Ramos (cell line): ENCODE measurements around the gene GCLC.

Experiments used
- in situ Hi-C: fragments of 300-500 bp; cut with MboI; formaldehyde crosslinking; loops from one replicate; pipeline ENCODE4 v1.14.3; 2022; ENCODE audit warnings: low sequenced_read_pairs; ENCODE audit not compliant: unreplicated experiment

Gene GCLC

DNA sequence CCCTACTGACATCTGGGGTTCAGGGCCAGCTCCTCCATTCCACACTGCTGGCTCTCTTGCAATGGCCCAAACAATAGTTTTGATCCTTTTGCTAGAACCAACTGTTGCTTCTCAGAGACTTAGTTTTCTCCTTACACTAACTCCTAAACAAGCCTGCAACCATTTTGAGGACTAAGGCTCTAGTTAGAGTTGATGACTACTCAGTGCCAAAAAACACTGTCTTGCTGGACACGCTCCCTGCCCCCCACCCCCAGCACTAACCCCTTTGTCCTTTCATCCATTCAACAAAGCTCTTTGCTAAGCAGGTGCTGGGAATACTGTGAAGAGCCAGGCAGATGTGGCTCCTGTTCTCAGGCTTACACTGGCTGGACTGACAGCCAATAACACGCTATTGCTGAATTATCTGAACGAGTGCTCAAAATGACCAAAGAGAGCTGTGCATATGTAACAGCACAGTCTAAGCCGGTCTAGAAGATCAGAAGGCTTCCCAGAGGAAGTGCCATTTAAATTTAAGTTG is 17.6 kb downstream of the GCLC start:
- in situ Hi-C loops = no loop called here

DNA sequence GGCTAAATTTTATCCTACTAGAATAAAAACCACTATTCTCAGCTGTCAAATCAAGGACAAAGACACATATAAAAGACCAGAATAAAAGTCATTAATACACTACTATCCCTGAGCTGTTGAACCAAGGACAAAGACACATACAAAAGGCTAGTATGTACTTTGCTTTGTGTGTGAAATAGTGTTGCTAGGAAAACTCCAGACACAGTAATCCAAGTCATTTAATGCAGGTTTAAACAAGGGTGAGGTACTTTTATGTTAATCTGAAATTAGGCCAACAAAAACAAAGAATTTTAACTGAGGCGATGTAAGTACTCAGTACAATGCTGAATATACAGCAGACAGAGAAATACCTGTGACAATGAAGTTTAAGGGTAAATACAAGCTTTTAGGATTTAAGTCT is 18.9 kb downstream of the GCLC start:
- in situ Hi-C loops = no loop called here

- in situ Hi-C loops = no loop called here
These were observed 20.5 kb downstream of the GCLC start for GRCh38 chr6:53524455-53524815.

DNA sequence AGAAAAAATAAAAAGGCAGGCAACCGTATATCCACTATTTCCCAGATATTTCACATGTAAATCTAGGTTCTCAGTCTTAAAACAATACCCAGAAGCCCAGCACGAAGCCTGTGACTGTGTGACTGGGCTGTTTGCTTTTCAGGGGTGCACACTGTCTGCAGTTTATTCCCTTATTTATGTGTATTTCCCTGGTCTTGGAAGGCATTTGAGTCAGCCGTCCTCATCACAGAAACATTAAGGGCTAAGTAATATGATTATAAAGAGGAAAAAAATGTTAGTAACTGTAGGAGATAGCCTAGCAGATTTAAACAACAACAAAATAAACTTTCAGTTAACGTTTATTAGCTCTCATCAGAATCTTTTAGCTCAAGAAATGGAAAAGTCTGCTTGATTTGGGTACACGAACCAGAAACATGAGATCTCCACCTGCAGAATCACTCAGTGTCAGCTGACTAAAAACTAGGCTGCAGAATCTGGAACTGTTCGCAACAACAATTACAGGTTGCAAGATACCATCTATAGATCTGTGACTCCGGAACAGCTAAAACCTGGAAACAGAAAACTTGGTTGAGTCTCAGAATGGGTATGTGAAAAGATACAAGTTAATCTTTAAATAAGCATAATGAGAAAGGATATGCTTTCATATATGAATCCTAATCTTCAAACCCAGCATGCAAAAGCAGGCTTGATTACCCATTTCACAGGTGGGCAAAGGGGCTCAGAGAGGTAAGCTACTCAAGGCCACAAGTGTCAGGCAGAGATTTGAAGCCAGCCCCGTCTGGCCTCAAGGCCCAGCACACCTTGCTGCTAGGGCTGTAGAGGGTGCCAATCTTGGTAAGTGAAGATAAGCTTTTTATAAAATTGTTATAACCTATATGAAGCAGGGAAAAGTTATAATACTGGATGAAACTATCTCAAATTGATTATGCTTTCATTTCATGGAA is 21.1 kb downstream of the GCLC start:
- in situ Hi-C loops = no loop called here

- in situ Hi-C loops = no loop called here
These were observed 24.5 kb downstream of the GCLC start for GRCh38 chr6:53520320-53520928.

- in situ Hi-C loops = no loop called here
These were observed 26.0 kb downstream of the GCLC start for GRCh38 chr6:53518862-53519261.

- in situ Hi-C loops = no loop called here
These were observed 27.9 kb downstream of the GCLC start for GRCh38 chr6:53517021-53517420.

GRCh38 chr6:53514677-53515076 is 30.2 kb downstream of the GCLC start:
- in situ Hi-C loops = no loop called here

DNA sequence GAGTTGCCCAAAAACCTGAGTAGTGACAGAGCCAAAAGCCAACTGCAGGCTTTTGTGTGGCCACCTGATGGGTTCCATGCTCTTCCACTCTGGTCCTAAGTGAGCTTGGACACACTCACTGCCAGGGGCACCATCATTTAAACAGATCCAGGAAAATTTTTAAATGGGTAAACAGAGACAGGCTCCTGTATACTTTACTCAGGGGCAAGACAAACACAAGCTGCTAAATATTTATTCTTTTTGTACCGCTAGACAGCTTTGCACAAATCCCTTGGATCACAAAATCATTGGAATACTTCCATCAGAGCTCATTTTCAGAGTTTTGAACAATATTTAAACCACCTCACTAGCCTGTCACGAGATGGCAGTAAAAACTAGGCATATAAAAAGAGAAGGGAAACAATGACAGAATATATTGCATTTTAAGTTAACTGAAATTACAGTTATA is 31.4 kb downstream of the GCLC start:
- in situ Hi-C loops = no loop called here

DNA sequence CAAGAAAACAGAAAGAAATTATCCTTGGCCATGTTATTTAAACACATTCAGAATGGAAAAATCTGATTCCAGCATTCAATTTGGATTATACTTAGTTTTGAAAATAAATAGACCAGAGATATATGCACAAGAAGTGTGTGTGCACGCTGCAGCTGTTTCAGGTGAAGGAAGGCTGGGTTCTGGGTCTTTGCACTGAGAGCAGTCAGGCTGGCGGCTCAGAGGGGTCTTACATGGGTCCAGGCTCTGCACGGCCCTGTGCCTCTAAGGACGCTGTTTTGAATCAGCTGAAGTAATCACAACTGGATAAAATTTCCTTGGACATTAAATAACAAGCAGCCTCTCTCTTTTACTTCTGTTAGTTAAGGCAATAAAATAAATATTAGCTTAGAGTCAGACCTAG is 31.8 kb downstream of the GCLC start:
- in situ Hi-C loops = no loop called here

GRCh38 chr6:53512626-53513025 is 32.3 kb downstream of the GCLC start:
- in situ Hi-C loops = no loop called here

DNA sequence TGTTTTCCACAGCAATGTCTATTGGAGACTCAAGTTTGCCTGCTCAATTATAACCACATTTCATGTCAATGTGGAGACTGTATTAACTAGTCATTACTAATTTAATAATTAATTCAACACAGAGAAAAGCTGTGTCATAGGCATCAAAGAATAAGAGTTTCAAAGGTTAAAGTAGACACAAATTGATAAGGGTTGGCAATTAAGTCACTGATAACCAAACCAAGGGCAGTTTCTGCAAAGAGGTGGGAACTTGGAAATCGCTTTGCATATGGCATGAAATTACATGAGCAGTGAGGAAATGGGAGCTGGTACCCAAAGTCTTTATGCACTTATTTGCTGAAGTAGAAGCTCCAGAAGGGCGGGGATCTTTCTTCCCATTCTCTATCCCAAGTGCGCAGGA is 34.2 kb downstream of the GCLC start:
- in situ Hi-C loops = no loop called here

DNA sequence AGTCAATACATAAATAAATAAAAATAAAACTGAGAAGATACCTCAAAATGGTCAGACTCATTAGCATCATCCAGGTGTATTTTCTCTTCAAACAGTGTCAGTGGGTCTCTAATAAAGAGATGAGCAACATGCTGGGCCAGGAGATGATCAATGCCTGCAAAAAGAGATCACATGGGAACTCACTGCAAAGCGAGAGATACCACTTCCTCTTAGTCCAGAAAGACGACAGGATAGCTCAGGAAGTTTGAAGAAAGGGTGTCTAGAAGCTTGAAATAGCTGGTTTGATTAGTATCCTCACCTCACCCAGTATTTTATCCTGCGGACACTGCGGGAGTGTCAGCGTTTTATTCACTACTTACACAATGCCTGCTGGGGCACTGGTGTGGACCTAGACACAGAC is 38.0 kb downstream of the GCLC start:
- in situ Hi-C loops = no loop called here

DNA sequence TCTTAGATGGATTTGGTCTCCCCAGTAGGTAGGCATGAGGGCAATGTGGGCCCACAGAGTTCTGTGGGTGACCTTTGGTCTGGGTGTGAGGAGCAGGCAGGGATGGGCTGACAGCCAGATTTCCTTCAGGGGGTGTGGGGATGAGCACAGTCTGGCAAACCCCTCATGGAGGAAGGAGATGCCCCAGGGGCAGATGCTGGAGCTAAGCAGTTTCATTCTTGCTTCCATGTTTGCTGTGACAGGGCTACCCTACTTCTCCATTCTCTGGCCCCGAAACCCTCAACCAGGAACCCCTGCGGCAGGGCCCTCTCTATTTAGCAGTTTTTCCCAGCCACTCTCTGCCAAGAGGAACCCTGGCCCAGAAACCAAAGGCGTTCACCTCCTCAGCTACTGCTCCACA is 40.4 kb downstream of the GCLC start:
- in situ Hi-C loops = no loop called here

- in situ Hi-C loops = no loop called here
These were observed 41.8 kb downstream of the GCLC start for GRCh38 chr6:53503060-53503459.

DNA sequence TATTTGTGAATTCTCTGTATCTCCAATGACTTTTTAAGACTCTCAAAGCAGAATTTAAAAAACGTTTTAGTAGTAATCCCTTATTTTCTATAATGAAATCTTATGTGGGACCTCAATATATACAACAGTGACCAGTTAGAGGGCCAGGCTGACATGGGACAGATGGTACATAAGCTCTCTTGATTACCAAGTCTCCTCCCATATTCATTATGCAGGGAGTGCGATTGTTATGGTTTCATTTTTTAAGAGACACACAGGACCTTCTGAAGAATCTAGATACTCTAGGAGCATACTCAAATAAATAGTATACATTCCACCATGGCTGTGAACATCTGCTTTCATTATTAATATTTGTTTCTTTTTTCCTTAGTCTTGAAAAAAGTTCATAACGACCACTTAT is 43.5 kb downstream of the GCLC start:
- in situ Hi-C loops = no loop called here

- in situ Hi-C loops = no loop called here
These were observed 44.8 kb downstream of the GCLC start for GRCh38 chr6:53500095-53500494.

- in situ Hi-C loops = no loop called here
These were observed 45.8 kb downstream of the GCLC start for GRCh38 chr6:53499094-53499493.

DNA sequence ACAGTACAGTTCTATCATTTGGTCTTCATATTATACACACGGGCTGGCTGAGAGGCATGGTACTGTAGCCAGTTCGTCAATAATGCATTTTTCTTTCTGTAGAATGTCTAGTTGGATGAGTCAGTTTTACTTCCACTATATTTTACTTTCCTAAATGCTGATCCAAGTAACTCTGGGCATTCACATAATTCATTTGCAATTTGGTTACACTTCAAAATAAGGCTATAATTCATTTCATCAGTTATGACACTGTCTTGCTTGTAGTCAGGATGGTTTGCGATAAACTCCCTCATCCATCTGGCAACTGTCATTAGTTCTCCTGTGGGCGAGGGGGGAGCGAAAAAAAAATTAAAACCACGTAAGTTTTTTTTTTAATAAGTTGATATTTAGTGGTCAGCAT is 46.3 kb downstream of the GCLC start:
- in situ Hi-C loops = no loop called here

- in situ Hi-C loops = no loop called here
These were observed 47.0 kb downstream of the GCLC start for GRCh38 chr6:53497905-53498304.

DNA sequence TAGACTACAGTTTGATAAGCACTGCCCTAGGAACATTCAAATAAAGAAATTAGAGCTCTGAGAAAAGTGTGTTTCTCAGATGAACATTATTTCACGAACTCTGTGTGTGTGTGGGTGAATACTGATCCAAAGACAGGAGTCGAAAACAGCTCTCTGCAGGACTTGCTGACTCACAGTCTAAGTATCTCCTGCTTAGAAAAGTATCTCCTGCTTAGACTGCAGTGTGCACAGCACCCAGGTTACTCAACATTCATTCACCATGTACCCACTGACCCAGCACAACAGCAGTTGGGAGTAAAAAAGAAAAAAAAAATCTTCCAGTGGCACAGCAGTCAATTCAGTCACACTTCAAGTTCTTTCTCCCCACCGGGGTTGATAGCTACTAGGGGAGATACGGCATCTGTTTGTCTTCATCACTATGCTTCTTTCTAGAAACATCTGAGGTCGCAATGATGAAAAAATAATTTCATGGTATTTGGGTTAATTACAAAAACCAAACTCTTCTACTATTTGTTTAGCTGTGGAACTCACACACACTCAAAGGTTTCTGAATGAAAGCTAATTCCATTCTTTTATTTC is 48.0 kb downstream of the GCLC start:
- in situ Hi-C loops = no loop called here
